Activated B cell treated with CpG ODN at 0.5 μM for 24 hours (primary cell): ENCODE results near the gene USP8. TPM values are rescaled to one million over a fixed set of nuclear protein-coding genes. Genes with fewer than 3 reads are reported as not detected.
"Not testable (repeated sequence)": the region's sequence is repeated elsewhere in the genome, so short reads cannot be mapped to it uniquely, and the experiment has no call there.

Source experiments
- ATAC-seq: fragments of 200-7000 bp; cut with Tn5 transposase; one replicate; pipeline ENCODE4 v1.10.0; 2021; ENCODE audit warnings: low read depth, mild to moderate bottlenecking, moderate library complexity
- CTCF ChIA-PET: fragments of 350-600 bp; sonication (Branson Sonifier 250); formaldehyde crosslinking; loops from one replicate; lab custom pipeline; 2021; ENCODE audit warnings: antibody characterized with exemption; lab: Charles Lee
- POLR2A ChIA-PET: fragments of 350-600 bp; sonication (Branson Sonifier 250); formaldehyde crosslinking; loops from one replicate; lab custom pipeline; 2021; ENCODE audit warnings: antibody characterized with exemption; lab: Charles Lee
- DNase-seq: peaks from one replicate; pipeline ENCODE4 v3.0.0; 2022
- H3K27ac Mint-ChIP-seq: one replicate; pipeline ENCODE4 v1.8.0; 2020; ENCODE audit warnings: mixed read lengths
- H3K27me3 Mint-ChIP-seq: one replicate; pipeline ENCODE4 v1.8.0; 2021; ENCODE audit warnings: mixed read lengths
- H3K36me3 Mint-ChIP-seq: one replicate; pipeline ENCODE4 v1.8.0; 2021; ENCODE audit warnings: low read depth, mixed read lengths
- H3K4me1 Mint-ChIP-seq: one replicate; pipeline ENCODE4 v1.8.0; 2021; ENCODE audit warnings: mixed read lengths
- H3K4me3 Mint-ChIP-seq: one replicate; pipeline ENCODE4 v1.8.0; 2020; ENCODE audit warnings: mild to moderate bottlenecking, mixed read lengths
- H3K9me3 Mint-ChIP-seq: one replicate; pipeline ENCODE4 v1.8.0; 2020; ENCODE audit warnings: mixed read lengths
- intact Hi-C: fragments of 100-400 bp; cut with micrococcal nuclease; formaldehyde crosslinking; loops from one replicate; pipeline ENCODE4 v1.15.1; 2024
- total RNA-seq: library from RNA; stranded (reverse); gene quantifications from 2 replicates; pipeline ENCODE4 v1.2.3, GENCODE V29; 2022
- TF ChIP-seq, protein P1 (sequence below): fragments of 200-600 bp; IDR thresholded peaks from one replicate; pipeline ENCODE4 v1.8.0; 2022; ENCODE audit warnings: antibody characterized with exemption, mild to moderate bottlenecking

USP8 gene
- 71.3 and 78.3 TPM in 2 replicates for total RNA-seq

DNA sequence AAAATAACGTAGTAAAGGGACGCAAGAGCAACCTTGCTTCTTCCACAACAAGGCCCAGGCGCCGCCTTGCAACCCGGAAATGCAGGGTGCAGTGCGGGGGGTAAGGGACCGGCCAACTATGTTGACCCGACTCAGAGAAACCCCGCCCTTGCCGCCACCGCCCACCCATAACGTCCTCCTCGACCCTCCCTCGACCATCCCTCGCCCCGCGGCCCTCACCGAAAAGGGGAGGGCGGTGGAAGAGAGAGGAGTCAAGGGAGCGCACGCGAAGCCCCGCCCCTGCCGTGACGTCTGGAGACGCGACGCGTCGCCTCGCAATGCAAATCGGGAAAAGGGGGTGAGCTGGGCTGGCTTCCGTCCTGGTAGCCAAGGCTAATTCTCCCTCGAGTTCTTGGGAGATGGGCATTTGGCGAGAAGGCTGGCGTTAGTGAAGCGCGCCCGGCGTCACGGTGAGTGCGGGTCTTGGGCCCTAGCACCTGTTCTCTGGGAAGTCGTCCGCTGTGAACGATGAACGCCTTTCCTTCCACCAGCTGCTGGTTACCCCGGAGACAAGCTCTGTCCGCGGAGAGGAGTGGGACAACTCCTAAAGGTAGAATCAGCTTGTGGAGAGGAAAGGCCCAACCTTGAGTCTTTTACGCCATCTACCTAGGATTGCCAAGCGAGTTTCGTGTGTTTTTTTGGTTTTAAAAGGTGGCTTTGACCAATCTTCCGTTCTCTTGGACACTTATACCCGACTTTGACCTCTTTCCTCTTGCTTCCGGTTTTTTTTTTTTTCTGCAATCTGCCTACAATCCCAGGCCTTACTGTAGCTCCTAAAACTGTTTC is at the start of gene USP8:
Gene USP8, plus strand, starts transcription at position 340 of the 825 bp plus-strand sequence. CDS start 14,669 bp downstream, outside the sequence.
- Mint-ChIP-seq H3K36me3 (peaks cover 20% of the 10 kb centered on the region), H3K9me3 (no peaks in the 10 kb centered on the region), H3K4me3 (peak within 1 kb of the TSS; percentile 90), H3K4me1 (peaks cover 44% of the 10 kb centered on the region), H3K27me3 (no peaks in the 10 kb centered on the region), H3K27ac (peak within 1 kb of the TSS; percentile 89)
- ATAC-seq (peak; percentile 98), DNase-seq (peak; percentile 90)
- POLR2A ChIA-PET: interaction anchor here (0.5 to 5.5 kb wide), 23 partner anchors 8 to 1786 kb away, joined by 3 to 158 read pairs (median 4); partner anchors contain the start of genes COPS2, GABPB1 and TRPM7
- CTCF ChIA-PET: interaction anchor here (0.9 to 1.1 kb wide), 2 partner anchors 64 to 71 kb away, joined by 3 read pairs; no protein-coding TSS in a partner anchor
- intact Hi-C loops: loop anchor here (1.0 to 2.0 kb wide), 9 partner anchors 20 to 1613 kb away; partner anchors contain the start of genes AP4E1, CEP152, FAM227B and SECISBP2L
- TF ChIP-seq, protein P1, sequence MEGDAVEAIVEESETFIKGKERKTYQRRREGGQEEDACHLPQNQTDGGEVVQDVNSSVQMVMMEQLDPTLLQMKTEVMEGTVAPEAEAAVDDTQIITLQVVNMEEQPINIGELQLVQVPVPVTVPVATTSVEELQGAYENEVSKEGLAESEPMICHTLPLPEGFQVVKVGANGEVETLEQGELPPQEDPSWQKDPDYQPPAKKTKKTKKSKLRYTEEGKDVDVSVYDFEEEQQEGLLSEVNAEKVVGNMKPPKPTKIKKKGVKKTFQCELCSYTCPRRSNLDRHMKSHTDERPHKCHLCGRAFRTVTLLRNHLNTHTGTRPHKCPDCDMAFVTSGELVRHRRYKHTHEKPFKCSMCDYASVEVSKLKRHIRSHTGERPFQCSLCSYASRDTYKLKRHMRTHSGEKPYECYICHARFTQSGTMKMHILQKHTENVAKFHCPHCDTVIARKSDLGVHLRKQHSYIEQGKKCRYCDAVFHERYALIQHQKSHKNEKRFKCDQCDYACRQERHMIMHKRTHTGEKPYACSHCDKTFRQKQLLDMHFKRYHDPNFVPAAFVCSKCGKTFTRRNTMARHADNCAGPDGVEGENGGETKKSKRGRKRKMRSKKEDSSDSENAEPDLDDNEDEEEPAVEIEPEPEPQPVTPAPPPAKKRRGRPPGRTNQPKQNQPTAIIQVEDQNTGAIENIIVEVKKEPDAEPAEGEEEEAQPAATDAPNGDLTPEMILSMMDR: no peak

- peak overlapping the region; percentile 28 for H3K4me3 Mint-ChIP-seq
- H3K36me3 Mint-ChIP-seq: no peaks in the 10 kb centered on the region
- intact Hi-C loops: loop anchor here (1.0 kb wide), 4 partner anchors 12 to 46 kb away; partner anchors contain the start of genes GABPB1 and USP8
- H3K9me3 Mint-ChIP-seq: no peaks in the 10 kb centered on the region
- no peak for DNase-seq
- H3K27ac Mint-ChIP-seq: peak overlapping the region; percentile 77
- H3K4me1 Mint-ChIP-seq: peaks cover 17% of the 10 kb centered on the region
- TF ChIP-seq, protein P1: no peak
- peak; percentile 87 for ATAC-seq
- no peaks in the 10 kb centered on the region for H3K27me3 Mint-ChIP-seq
- POLR2A ChIA-PET: interaction anchor here (0.7 to 6.7 kb wide), 5 partner anchors 13 to 194 kb away, joined by 3 to 79 read pairs (median 3); partner anchors contain the start of genes GABPB1 and USP8
- CTCF ChIA-PET: interaction anchor here (1.5 kb wide), 1 partner anchor 17 kb away, joined by 4 read pairs; no protein-coding TSS in a partner anchor
These were observed 46.1 kb upstream of the USP8 start for GRCh38 chr15:50377867-50378751.

- CTCF ChIA-PET: interaction anchor here (1.5 kb wide), 1 partner anchor 16 kb away, joined by 4 read pairs; no protein-coding TSS in a partner anchor
- TF ChIP-seq, protein P1: no peak
- peaks cover 17% of the 10 kb centered on the region for H3K4me1 Mint-ChIP-seq
- POLR2A ChIA-PET: interaction anchor here (0.7 to 6.7 kb wide), 4 partner anchors 12 to 194 kb away, joined by 3 to 79 read pairs (median 3); partner anchors contain the start of gene GABPB1
- H3K27me3 Mint-ChIP-seq: no peaks in the 10 kb centered on the region
- H3K9me3 Mint-ChIP-seq: no peaks in the 10 kb centered on the region
- ATAC-seq: no peak
- no peak for DNase-seq
- no peak overlapping the region for H3K4me3 Mint-ChIP-seq
- intact Hi-C loops: loop anchor here (1.0 kb wide), 4 partner anchors 12 to 46 kb away; partner anchors contain the start of genes GABPB1 and USP8
- H3K36me3 Mint-ChIP-seq: no peaks in the 10 kb centered on the region
- H3K27ac Mint-ChIP-seq: peak overlapping the region; percentile 77
These were observed 45.4 kb upstream of the USP8 start for GRCh38 chr15:50378776-50379175.

DNA sequence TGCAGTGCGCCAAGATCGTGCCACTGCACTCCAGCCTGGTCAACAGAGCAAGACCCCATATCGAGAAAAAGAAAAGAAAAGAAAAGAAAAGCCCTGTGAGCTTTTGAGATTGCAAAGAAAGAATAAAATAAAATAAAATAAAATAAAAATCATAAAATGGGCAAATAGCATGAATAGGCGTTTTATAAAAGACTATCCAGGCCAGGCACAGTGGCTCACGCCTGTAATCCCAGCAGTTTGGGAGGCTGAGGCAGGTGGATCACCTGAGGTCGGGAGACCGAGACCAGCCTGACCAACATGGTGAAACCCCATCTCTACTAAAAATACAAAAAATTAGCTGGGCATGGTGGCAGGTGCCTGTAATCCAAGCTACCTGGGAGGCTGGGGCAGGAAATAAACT is 44.8 kb upstream of the USP8 start:
- POLR2A ChIA-PET: interaction anchor here (0.7 to 6.7 kb wide), 3 partner anchors 24 to 281 kb away, joined by 4 to 79 read pairs (median 5); partner anchors contain the start of gene GABPB1
- H3K27ac Mint-ChIP-seq, H3K9me3 Mint-ChIP-seq, DNase-seq, ATAC-seq, H3K36me3 Mint-ChIP-seq, intact Hi-C loops, H3K4me3 Mint-ChIP-seq, H3K27me3 Mint-ChIP-seq: not testable (repeated sequence)
- CTCF ChIA-PET: interaction anchor here (1.5 kb wide), 1 partner anchor 15 kb away, joined by 4 read pairs; no protein-coding TSS in a partner anchor
- H3K4me1 Mint-ChIP-seq: peaks cover 17% of the 10 kb centered on the region

- ChIA-PET CTCF (no interaction called here), POLR2A (interaction anchor here (0.7 to 6.7 kb wide), 3 partner anchors 25 to 280 kb away, joined by 4 to 79 read pairs (median 5); partner anchors contain the start of gene GABPB1)
These were observed 44.1 kb upstream of the USP8 start for GRCh38 chr15:50380089-50380488.

More at GRCh38 chr15:50380089-50380488, 44.1 kb upstream of the USP8 start:
- intact Hi-C loops: no loop called here
- Mint-ChIP-seq H3K36me3 (no peaks in the 10 kb centered on the region), H3K27me3 (no peaks in the 10 kb centered on the region), H3K4me1 (peaks cover 17% of the 10 kb centered on the region), H3K27ac (no peak overlapping the region), H3K4me3 (no peak overlapping the region), H3K9me3 (no peaks in the 10 kb centered on the region)
- TF ChIP-seq, protein P1: no peak
- DNase-seq (no peak), ATAC-seq (no peak)
